ENCODE measurements around the gene WDPCP.

GRCh38 chr2:63186331-63186730 is 401.9 kb downstream of the WDPCP start:
- TF ChIP-seq CTCF (conservative IDR thresholded peaks at IDR 0.05; ENCODE audit: low read depth, low read length) (no peak), POLR2A (IDR thresholded peaks at IDR 0.05; ENCODE audit: low read depth, low read length) (no peak)

All from IMR-90 (cell line).